ENCODE measurements around the gene TATDN2. TPM values are rescaled to one million over a fixed set of nuclear protein-coding genes. Genes with fewer than 3 reads are reported as not detected.
"Not testable (repeated sequence)": the region's sequence is repeated elsewhere in the genome, so short reads cannot be mapped to it uniquely, and the experiment has no call there.

TATDN2 gene
- total RNA-seq, 1 donor from 2014 or later = 36.0 TPM

- H3K36me3 ChIP-seq = peaks cover 30% of the 10 kb centered on the region
- no peak overlapping the region for H3K4me3 ChIP-seq
- intact Hi-C loops (cut with DNase I) = no loop called here
- no peaks in the 10 kb centered on the region for H3K9me3 ChIP-seq
- no peak overlapping the region for H3K27ac ChIP-seq
- TF ChIP-seq CTCF (IDR thresholded peaks at IDR 0.05) = no peak
- H3K27me3 ChIP-seq (ENCODE audit: low read depth) = no peaks in the 10 kb centered on the region
- DNase-seq = no peak
- no peak for ATAC-seq
- H3K4me1 ChIP-seq = peaks cover 7% of the 10 kb centered on the region
Measured at GRCh38 chr3:10294030-10294586, 45.8 kb downstream of the TATDN2 start.

- H3K4me3 ChIP-seq; H3K27ac ChIP-seq; DNase-seq; intact Hi-C loops (cut with DNase I); H3K27me3 ChIP-seq (ENCODE audit: low read depth); ATAC-seq; H3K4me1 ChIP-seq; H3K9me3 ChIP-seq: not testable (repeated sequence)
- H3K36me3 ChIP-seq = peaks cover 63% of the 10 kb centered on the region
Measured at GRCh38 chr3:10298064-10298463, 49.8 kb downstream of the TATDN2 start.

- H3K27ac ChIP-seq = no peak overlapping the region
- no peak for TF ChIP-seq CTCF (IDR thresholded peaks at IDR 0.05)
- peaks cover 74% of the 10 kb centered on the region for H3K36me3 ChIP-seq
- no peaks in the 10 kb centered on the region for H3K27me3 ChIP-seq (ENCODE audit: low read depth)
- H3K9me3 ChIP-seq = no peaks in the 10 kb centered on the region
- H3K4me1 ChIP-seq = no peaks in the 10 kb centered on the region
- intact Hi-C loops (cut with DNase I) = no loop called here
- no peak for DNase-seq
- ATAC-seq = no peak
- no peak overlapping the region for H3K4me3 ChIP-seq
Measured at GRCh38 chr3:10299175-10299574, 50.9 kb downstream of the TATDN2 start.

GRCh38 chr3:10299679-10300078 lies 51.4 kb downstream of the TATDN2 start:
- Histone ChIP-seq H3K9me3 (no peaks in the 10 kb centered on the region), H3K4me1 (no peaks in the 10 kb centered on the region), H3K27me3 (ENCODE audit: low read depth) (no peaks in the 10 kb centered on the region), H3K36me3 (peaks cover 79% of the 10 kb centered on the region), H3K4me3 (no peak overlapping the region), H3K27ac (no peak overlapping the region)
- no peak for DNase-seq
- TF ChIP-seq CTCF (IDR thresholded peaks at IDR 0.05) = no peak
- intact Hi-C loops (cut with DNase I) = no loop called here
- ATAC-seq = no peak

- Histone ChIP-seq H3K4me1 (no peaks in the 10 kb centered on the region), H3K36me3 (peaks cover 80% of the 10 kb centered on the region), H3K4me3 (no peak overlapping the region), H3K9me3 (no peaks in the 10 kb centered on the region), H3K27me3 (ENCODE audit: low read depth) (no peaks in the 10 kb centered on the region), H3K27ac (no peak overlapping the region)
- TF ChIP-seq CTCF (IDR thresholded peaks at IDR 0.05) = no peak
- DNase-seq (no peak), ATAC-seq (peak in 1 of 2 donors; percentile 37)
- intact Hi-C loops (cut with DNase I) = no loop called here
Measured at GRCh38 chr3:10300087-10300486, 51.8 kb downstream of the TATDN2 start.

- no peaks in the 10 kb centered on the region for H3K4me1 ChIP-seq
- intact Hi-C loops (cut with DNase I) = no loop called here
- no peak for DNase-seq
- H3K4me3 ChIP-seq = no peak overlapping the region
- no peaks in the 10 kb centered on the region for H3K27me3 ChIP-seq (ENCODE audit: low read depth)
- TF ChIP-seq CTCF (IDR thresholded peaks at IDR 0.05) = no peak
- H3K9me3 ChIP-seq = no peaks in the 10 kb centered on the region
- ATAC-seq = no peak
- no peak overlapping the region for H3K27ac ChIP-seq
- peaks cover 92% of the 10 kb centered on the region for H3K36me3 ChIP-seq
Measured at GRCh38 chr3:10303105-10303504, 54.8 kb downstream of the TATDN2 start.

Data from lower lobe of right lung (tissue), 2 donors.